NCI-H146 (cell line): ENCODE data around the gene RACK1.
"Not testable (repeated sequence)": the region's sequence is repeated elsewhere in the genome, so short reads cannot be mapped to it uniquely, and the experiment has no call there.

ENCODE experiments used
- DNase-seq: peaks from one replicate; lab custom pipeline; 2025; lab: John Stamatoyannopoulos, UW

Gene RACK1

DNA sequence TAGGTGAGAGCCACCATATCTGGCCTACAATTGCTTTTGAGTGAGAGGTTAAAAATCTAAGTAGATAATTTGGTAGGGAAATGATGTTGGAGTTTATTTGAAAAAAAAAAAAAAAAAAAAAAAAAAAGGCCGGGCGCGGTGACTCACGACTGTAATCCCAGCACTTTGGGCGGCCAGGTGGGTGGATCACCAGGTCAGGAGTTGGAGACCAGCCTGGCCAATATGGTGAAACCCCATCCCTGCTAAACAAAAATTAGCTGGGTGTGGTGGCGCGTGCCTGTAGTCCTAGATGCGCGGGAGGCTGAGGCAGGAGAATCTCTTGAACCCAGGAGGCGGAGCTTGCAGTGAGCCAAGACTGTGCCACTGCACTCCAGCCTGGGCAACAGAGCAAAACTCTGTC is 29.5 kb downstream of the RACK1 start:
- not testable (repeated sequence) for DNase-seq

DNA sequence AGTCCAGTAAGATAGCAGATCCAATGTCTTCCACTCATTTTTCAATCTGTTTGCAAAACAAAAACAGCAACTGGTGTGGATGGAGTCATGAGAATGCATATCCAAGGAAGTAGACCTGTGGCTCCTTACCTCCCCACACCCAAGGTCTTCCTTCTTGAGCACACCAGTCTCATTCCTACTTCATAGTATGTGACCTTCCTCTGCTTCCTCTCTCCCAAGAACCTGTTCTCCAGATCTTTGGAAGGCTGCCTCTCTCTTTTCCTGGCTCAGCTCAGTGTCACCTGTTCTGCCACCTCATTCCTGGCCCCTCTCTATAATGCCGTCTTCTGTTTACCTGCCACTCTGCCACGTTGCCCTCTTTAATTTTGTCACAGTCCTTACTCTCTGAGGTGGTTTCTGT is 30.8 kb downstream of the RACK1 start:
- DNase-seq = no peak

DNA sequence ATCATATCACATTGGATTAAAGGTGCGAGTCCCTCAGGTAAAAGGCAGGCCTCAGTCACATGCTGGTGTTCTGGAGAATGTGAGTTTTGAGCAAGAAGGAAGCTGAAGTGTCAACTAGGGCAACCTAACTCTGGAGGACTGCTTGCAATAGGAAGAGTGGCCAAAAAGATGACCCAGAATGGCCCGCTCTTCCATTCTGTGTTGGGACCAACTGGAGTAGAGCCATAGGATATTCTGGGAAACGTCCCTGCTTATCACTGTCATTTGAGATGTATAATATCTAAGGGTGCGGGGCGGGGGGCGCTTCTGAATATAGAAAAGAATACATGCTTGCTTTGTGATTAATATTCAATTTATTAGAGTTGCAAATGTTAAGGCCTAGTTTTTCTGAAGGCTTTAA is 31.6 kb downstream of the RACK1 start:
- DNase-seq = no peak

DNA sequence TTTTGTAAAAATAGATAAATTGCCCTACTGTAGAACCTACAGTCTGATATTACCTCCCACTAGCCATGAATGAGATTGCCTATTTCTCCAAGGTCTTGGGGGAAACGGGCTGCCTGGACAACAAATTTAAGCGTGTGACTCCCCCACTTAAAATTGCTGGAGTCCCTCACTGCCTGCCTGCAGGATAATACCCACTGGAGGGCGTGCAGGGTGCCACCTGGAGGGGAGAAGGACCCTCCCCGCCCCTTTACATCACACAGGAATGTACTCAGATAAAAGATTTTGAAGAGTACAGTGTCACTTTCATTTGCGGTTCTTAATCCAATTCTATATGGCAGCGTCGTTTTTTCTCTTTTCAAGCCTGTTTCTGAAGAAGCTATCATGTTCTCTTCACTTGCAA is 32.5 kb downstream of the RACK1 start:
- no peak for DNase-seq

DNA sequence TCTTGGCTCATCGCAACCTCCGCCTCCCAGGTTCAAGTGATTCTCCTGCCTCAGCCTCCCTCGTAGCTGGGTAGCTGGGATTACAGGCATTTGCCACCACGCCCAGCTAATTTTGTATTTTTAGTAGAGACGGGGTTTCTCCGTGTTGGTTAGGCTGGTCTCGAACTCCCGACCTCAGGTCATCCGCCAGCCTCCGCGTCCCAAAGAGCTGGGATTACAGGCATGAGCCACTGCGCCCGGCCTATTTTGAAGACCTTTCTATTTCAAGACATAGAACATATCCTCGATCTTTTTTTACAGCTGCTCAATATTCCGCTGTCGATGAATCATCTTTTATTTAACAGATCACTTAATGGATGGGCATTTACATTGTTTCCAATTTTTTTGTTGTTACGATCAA is 33.0 kb downstream of the RACK1 start:
- DNase-seq = not testable (repeated sequence)

DNA sequence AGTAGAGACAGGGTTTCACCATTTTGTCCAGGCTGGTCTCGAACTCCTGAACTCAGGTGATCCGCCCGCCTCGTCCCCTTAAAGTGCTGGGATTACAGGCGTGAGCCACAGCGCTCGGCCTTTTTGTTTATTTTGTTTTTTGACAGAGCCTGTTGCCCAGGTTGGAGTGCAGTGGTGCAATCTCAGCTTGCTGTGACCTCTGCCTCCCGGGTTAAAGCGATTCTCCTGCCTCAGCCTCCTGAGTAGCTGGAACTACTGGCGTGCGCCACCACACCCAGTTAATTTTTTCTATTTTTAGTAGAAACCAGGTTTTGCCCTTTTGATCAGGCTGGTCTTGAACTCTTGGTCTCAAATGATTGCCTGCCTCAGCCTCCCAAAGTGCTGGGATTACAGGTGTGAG is 33.6 kb downstream of the RACK1 start:
- not testable (repeated sequence) for DNase-seq

DNA sequence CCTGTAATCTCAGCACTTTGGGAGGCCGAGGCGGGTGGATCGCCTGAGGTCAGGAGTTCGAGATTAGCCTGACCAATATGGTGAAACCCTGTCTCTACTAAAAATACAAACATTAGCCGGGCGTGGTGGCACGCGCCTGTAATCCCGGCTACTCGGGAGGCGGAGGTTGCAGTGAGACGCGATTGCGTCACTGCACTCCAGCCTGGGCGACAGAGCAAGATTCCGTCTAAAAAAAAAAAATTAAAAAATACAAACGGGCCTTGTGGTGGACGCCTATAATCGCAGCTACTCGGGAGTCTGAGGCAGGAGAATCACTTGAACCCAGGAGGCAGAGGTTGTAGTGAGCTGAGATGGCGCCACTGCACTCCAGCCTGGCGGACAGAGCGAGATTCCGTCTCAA is 34.7 kb downstream of the RACK1 start:
- DNase-seq = not testable (repeated sequence)

DNA sequence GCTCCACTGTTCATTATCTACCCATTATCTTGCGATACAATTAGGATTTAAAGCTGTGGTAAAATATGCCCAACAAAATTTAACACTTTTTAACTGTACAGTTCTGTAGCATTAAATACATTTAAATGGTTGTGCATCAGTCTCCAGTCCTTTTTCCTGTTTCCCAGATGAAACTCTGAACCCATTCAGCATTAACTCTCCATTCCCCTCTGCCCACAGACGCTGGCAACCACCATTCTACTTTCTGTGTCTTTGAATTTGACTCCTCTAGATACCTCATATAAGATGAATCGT is 35.8 kb downstream of the RACK1 start:
- no peak for DNase-seq

DNA sequence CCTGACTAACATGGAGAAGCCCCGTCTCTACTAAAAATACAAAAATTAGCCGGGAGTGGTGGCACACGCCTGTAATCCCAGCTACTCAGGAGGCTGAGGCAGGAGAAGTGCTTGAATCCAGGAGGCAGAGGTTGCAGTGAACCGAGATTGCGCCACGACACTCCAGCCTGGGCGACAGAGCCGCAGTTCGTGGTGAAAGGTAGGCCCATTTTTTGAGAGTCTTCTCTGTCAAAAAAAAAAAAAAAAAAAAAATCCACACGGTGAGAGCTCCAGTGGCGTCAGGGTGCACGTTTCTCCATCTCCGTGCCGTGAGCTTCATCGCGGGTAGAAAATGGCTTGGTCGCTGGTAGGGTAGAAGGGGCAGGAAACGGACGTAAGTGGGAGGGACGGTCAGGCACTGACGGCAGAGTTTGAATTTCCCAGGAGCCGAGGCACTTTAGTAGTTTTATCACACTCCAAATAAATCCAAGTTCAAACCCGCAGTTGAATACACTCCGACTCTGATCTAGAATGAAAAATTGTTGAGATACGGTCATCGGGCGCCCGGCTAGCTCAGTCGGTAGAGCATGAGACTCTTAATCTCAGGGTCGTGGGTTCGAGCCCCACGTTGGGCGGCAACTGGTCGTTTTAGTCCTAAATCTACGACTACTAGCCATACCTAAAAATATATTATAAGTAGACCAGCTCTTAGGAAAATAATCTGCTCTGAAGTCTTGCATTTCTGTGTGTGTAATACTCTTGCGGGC is 36.3 kb downstream of the RACK1 start:
- no peak for DNase-seq

DNA sequence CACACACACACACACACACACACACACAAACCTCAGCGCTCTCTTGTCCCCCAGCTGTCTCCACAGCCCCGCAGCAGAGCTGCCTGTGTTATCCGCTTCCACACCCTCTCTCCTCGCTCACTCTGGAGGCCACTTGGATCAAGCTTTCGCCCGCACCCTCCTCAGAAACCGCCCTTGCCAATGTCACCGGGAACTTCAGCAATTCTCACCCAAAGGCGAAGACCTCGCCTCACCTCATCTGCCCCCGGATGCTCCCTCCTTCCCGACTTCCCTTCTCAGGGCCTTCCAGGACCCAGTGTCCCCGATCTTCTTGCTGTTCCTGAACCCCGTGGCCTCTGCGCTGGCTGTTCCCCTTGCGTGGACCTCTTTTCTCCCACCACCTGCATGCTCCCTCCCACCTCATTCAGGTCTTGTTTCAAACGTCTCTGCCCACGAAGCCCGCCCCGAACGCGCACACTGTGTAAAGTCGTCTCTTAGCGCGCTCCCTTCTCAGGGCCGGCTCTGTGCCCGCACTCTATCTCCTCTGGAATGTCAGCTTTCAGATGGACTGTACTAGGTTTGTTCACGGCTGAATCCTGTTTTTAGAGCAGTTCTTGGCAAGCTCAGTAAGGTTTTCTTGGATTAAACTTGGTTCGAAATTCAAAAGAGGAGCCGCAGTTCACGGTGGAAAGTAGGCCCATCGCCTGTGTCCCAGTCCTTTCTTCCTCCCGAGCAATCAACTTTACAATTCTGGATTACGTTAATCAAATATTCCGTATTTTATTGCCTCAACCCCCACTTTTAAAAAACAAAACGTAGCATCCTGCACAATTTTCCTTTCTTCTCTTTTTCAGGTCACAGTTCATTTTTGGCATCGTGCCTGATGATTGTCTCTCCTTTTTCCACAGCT is 37.7 kb downstream of the RACK1 start:
- DNase-seq = no peak

DNA sequence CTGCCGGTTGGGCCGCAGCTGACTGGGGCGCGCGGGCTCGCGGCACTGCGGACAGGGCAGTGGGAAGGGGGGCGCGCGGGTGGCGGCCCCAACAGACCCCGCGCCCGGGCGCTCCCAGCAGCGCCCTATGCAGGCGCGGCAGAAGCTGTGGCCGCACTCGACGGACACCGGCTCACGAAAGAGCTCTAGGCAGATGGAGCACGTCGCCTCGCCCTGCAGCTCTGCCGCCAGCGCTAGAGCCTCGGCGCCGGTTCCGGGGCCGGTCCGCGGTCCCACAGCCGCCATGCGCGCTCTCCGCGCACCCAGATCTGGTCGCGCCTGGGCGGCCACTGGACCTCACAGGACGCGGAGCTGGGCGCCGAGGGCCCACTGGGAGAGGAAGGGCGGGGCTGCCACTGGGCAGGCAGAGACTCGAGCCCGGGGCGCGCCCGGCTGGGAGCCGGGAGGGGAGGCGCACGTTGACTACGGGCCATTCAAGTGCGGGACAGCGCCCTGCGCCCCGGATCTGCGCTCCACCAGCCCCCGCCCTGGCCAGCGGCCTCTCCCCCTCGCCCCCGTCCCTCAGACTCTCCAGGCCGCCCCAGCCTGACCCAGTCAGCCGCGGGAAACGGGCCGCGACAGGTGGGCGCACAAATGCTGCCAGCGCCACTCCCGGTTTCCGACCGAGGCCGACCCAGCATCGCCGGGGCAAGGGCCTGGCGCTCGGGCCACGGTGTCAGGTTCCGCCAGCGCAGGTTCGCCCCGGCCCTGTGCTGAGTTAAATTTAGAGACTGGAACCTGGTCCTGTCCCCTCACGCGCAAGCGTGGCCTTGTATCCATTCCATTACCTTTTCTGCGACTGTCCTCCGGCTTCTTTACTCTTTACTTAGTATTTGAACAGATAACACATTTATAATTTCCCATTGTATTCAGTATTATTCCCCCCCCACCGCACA is 38.6 kb downstream of the RACK1 start, which contains the start of gene TRIM7:
Gene TRIM7, minus strand, starts transcription at position 371 of the 935 bp plus-strand sequence. Its CDS starts 86 bp downstream, at position 285.
- DNase-seq = no peak

DNA sequence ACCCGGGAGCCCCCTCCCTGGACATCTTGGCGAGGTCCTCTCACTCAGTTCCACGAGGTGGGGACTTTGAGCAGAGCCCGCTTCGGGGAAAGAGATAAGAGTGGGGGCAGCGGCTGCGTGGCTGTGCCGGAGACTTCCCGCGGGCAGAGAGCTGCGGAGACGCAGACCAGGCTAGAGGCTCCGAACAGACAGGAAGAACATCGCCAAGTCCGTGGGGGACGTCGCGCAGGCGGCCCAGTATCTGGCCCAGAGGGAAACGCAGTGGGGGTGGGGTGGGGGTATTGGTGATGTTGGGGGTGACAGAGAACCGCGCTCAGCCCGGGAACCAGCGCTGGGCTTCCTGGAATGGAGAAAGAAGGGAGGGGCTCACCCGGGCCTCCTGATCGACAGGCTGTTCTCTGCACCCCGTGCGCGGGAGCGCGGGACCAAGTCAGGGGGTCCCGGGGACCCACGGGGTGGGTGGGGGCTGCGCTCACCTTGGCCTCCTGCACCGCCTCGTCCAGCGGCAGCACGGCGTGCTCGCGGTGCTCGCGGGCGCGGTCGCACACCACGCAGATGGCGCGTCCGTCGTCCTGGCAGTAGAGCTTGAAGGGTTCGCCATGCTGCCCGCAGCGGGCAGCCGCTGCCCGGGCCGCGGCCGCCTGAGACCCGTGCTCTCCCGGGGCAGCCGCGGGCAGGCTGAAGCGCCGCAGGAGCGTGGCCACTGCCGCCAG is 39.4 kb downstream of the RACK1 start:
- no peak for DNase-seq

DNA sequence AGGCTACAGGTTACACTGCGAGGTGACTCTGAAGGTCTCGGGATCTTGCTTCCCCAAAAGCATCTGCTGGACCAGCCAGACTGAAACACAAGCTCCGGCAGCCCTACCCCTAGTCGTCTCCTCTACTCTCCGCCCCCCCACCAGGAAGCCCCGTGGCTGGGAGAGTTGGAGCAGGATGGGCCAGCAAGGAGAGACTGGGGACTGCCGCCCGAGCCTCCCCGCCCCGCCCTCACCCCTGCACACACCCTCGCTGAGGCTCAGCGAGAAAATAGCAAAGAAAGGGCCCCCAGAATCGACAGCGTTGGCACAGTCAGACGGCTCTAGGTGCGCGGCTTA is 40.0 kb downstream of the RACK1 start:
- no peak for DNase-seq

DNA sequence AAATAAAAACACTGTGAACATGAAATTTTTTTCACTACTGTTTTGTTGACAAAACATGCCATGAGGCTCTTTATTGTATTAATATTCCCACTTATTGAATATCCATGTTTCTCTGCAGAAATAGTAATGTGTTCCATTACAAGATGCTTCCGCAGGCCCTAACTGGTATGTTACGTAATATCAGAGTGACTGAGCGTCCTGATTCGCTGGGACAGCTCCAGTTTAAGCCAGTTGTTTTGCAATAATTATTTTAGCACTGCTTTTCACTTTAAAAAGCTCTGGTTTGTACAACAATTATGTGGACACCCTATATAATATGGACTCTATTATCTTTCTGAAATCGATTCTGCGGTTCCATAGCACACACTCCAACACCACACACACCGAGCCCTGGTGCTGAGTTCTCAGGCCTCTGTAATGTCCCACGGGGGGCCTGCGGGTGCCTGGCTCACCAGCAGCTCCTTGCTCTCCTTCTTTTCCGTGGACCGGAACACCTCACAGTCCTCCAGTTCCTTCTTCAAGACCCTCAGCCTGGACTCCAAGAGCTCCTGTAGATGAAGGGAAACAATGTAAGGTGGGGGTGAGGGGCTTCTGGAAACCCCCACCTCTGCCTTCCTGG is 40.5 kb downstream of the RACK1 start:
- DNase-seq = no peak

DNA sequence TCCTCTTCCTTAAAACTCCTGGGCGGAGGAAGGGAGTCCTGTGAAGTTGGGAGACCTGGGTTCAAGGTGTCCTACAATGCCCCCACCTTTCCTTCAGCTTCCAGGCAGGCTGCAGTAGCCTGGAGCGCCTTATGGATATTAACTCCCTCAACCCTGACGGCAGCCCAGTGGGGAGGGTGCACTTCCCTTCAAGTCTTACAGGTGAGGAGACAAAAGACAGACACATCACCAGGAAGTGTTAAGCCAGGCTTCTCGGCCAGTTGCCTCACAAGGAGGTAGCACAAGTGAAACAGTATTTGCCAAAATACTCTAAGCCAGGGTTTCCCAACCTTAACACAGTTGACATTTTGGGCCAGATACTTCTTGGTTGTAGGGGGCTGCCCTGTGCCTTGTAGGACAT is 42.9 kb downstream of the RACK1 start:
- no peak for DNase-seq

DNA sequence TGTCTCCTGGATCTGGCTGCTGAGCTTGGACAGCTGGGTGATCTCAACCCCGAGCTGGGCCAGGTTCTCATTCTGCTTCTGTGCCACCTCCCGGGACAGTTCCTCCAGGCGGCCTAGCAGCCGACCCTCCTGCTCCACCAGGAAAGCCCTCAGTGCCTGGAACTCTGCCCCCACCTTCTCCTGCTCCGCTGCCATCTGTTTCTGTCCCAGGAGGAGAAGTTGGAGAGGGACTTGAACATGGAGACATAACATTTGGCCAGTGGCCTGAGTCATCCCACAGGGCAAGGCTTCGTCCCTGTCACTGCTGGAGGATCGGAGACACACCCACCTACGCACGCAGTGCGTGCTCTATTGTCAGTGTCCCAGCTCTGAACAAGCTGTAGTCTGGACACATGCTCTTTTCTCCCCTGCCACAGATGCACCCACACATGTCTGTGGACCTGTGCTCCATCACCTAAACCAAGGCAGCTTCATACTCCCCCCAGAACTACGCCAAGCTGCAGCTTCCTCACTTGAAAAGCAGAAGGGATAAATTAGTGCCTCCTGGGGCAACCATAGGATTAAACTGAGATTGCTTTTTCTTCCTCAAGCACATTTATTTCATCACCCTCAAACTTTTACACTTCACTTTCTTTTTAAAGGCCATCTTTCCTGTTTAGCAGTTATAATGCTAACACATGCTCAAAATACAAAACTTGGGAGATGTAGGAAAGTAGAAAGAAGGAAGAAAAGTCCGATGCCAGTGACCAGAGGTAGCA is 43.6 kb downstream of the RACK1 start:
- DNase-seq = no peak

DNA sequence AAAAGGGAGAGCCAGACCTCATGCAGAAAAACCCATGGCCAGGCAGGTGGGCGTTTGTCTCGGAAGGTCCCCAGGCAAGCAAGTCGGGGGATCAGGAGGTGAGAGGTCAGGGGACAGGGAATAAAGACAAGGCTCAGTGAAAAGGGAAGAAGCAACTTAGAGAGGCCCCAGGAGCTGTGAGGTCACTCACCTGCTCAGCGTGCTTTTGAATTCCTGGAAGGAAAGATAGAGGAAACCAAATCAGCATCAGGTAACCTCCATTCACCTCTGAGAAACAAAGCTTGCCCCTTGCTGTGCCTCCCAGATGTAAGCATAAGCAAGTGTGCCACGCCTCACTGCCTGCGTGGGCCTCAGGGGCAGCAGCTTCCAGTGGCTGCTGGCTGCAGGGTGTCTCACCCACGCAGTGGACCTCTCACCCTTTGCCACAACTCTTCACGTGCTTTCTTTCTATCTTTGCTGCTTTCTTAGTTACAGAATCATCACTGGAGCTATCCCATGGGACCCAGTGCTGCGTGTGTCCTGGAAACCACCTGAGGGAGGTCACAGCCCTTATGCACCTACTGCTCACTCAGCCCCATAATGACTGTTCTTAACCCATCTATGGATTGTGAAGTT is 44.7 kb downstream of the RACK1 start:
- DNase-seq = no peak

DNA sequence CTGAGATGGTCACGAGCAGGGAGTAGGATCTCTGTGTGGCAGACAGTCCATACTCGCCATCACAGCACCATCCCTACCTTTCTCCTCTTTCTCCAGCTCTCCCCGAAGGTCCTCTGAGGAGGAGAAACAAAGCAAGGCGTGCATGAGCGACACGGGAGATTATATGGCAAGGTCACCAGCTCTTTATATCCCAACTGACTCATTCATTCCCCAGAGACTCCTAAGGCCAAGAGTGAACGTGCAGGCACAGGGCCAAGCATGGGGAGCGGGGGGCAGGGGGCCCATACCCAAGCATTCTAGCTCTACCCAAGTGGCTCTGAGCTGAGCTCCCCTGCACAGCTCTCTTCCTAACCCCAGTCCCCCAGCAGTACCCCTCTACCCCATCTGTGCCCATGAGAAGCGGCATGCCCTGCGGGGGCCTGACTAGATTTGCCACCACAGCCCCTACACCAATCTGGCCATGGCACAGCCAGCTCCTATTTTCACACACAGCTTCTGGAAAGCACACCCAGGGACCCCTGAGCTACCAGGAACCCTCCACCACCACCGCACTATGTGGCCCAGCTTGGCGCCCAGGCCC is 45.5 kb downstream of the RACK1 start:
- DNase-seq = no peak

DNA sequence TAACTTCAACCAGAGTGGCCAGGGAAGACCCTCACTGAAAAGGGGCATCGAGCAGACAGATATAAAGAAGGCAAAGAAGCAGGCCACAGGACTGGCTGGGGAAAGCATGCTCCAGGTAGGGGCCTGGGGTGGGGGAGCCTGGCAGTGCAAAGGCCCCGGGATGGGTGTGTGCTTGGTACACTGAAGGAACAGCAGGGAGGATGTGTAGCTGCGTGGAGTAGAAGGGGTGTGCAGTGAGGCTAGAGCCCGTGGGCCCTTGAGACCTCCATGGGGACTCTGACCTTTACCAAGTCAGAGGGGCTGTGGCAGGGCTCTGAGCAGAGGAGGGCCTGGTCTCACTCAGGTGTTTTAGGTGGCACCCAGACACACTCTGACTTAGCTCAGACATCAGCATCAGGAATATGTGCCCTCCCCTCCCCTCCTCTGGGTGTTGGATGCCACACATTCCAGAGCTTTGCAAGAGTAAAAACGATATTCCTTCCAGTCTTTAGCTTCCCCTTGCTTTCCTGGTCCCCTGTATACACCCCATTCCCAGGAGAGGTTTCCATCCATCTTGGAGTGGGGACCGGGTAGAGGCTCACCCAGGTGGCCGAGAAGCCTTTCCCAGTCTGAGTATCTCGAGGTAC is 46.3 kb downstream of the RACK1 start:
- no peak for DNase-seq
